ENCODE results near the gene FNBP1L.
"Not testable (repeated sequence)": the region's sequence is repeated elsewhere in the genome, so short reads cannot be mapped to it uniquely, and the experiment has no call there.

FNBP1L gene

DNA sequence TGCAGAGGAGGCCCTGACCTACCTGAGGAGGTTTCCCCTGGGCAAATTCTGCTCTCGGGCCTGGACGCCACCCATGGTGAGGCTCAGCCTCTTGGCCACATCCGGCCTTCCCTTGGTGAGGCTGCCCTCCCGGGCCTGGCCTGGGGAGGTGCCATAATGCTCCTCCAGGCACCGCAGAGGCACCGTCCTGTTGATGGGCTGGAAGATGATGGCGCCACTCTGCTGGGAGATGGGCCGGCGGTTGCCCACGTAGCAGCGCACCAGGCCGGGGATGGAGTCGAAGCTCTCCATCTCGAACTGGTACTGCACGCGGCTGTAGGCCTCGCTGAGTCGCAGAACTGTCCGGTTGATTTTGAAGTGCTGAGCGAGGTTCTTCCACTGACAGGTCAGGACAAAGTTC is 141.0 kb downstream of the FNBP1L start:
- no peak for TF ChIP-seq CTCF (IDR thresholded peaks at IDR 0.05; ENCODE audit: borderline replicate concordance, insufficient read depth, low read depth, low read length)
- H3K4me3 ChIP-seq (ENCODE audit: low read depth, low read length): no peak overlapping the region

GRCh38 chr1:93591291-93591675 is 143.4 kb downstream of the FNBP1L start:
- H3K4me3 ChIP-seq (ENCODE audit: low read depth, low read length): not testable (repeated sequence)

GRCh38 chr1:93591676-93592550 is 144.0 kb downstream of the FNBP1L start:
- H3K4me3 ChIP-seq (ENCODE audit: low read depth, low read length): no peak overlapping the region
- no peak for TF ChIP-seq CTCF (IDR thresholded peaks at IDR 0.05; ENCODE audit: borderline replicate concordance, insufficient read depth, low read depth, low read length)

GRCh38 chr1:93592551-93592949 is 144.6 kb downstream of the FNBP1L start:
- no peak overlapping the region for H3K4me3 ChIP-seq (ENCODE audit: low read depth, low read length)
- no peak for TF ChIP-seq CTCF (IDR thresholded peaks at IDR 0.05; ENCODE audit: borderline replicate concordance, insufficient read depth, low read depth, low read length)

- H3K4me3 ChIP-seq (ENCODE audit: low read depth, low read length): no peak overlapping the region
- no peak for TF ChIP-seq CTCF (IDR thresholded peaks at IDR 0.05; ENCODE audit: borderline replicate concordance, insufficient read depth, low read depth, low read length)
Measured at GRCh38 chr1:93593854-93594602, 146.1 kb downstream of the FNBP1L start.

DNA sequence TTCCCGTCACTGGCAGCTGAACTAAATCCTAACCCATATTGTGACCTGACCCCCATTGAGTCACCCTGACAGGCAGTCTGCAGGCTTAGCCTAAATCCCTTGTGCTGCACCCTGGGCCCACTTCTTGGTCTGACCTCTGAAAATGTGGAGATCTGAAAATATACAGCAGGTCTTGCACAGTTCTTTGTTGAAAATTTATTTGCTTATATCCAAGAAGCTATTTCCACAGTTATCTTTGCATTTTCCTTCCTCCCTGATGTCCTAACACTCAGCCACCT is 146.6 kb downstream of the FNBP1L start:
- no peak for TF ChIP-seq CTCF (IDR thresholded peaks at IDR 0.05; ENCODE audit: borderline replicate concordance, insufficient read depth, low read depth, low read length)
- H3K4me3 ChIP-seq (ENCODE audit: low read depth, low read length): no peak overlapping the region

GRCh38 chr1:93595266-93595665 is 147.3 kb downstream of the FNBP1L start:
- H3K4me3 ChIP-seq (ENCODE audit: low read depth, low read length): no peak overlapping the region
- no peak for TF ChIP-seq CTCF (IDR thresholded peaks at IDR 0.05; ENCODE audit: borderline replicate concordance, insufficient read depth, low read depth, low read length)
